A204.1 (cell line): ENCODE results near the gene ADSS2.

Source experiments
- FAIRE-seq: peaks from 2 replicates; lab custom pipeline; 2012; peaks lifted over from hg19 to GRCh38; lab: Jason Lieb, UNC

Gene ADSS2

DNA sequence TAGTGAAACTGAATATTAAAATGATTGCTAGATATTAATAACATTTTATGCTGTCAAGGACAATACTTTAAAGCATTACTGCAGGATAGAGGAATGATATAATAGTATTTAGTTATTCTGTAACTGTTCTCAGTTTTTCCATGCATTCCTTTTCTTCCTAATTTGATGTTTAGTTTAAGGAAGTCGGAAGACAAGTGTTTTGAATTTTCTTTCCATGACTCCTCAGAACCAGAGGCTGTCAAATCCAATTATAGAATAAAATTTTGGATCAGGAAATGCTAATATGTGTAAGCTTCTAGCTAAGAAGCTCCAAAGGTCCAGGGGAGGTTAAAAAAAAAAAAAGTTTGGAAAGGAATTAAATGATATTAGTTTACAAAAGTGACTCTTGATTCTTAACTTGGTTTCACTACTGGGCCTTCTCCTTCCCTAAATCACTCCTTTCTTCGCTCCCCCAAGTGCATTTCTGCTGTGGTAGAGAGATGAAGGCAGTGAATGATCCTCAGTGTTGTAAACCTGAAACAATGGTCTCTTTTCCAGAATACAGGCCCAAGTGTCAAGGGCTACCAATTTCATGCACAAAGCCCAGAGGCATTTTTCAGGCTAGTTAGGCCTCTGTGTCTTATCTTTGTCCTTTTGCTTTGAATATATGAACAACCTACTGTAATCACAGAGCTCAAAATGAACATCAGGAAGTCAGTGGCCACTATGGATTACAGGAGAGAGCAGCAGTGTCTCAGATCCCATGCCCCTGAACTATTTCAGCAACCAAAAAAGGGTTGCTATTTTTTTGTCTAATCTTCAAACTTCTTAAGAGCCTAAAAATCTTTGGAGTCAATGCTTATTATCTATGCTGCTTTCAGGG is 6.2 kb downstream of the ADSS2 start:
- FAIRE-seq = peak; percentile 75

DNA sequence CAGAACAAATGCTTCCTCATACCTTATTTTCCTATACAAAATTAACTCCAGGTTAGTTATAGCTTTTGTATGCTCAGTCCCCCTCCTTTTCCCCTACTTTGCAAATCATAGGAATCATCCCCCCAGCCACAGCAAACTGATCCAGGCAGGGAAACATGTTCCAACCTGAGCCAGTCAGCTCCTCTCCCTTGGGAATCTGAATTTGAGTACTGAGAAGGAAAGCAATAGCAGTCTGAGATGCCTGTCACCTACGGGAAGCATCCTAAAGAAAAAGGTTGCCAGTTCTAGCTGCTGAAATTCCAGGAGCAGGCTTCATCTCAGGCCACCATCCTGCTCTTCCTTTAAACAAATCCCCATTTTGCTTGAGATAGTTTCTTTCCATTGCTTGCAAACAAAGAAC is 6.9 kb downstream of the ADSS2 start:
- no peak for FAIRE-seq

- FAIRE-seq = no peak
Measured at GRCh38 chr1:244442850-244443249, 8.9 kb downstream of the ADSS2 start.

GRCh38 chr1:244439391-244440032 is 12.2 kb downstream of the ADSS2 start:
- no peak for FAIRE-seq

- FAIRE-seq = no peak
Measured at GRCh38 chr1:244437086-244437468, 14.6 kb downstream of the ADSS2 start.

DNA sequence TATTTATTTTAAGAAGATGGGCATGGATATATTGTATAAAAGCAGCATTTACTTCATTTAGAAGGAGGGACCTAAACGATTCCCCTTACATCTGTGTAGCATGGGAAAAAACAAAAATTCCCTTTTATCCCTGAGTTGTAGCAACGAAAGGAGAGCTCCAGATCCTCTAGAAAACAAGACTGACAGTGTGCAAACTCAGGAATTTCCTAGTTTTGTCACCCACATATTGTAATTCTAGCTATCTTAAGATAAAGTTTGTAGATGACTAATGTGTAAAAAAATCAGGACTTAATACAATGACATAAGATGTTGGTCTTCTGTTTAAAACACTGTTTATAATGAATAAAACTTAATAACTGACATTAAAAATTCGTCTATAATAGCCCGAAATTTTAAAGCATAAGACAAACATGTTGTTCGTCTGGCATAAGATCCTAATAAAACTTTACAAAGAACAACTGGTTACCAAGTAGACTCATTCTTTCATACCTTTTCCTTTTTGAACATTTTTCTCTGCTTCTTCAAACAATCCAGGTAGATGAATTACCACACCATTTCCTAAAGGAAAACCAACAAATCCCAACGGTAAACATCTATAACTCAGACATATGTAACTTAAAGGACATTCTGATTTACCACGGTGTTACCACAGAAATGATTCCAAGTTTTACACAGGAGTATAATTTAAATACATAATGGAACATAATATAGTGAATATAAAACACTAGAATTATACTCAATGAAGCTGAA is 15.2 kb downstream of the ADSS2 start:
- peak; percentile 83 for FAIRE-seq

DNA sequence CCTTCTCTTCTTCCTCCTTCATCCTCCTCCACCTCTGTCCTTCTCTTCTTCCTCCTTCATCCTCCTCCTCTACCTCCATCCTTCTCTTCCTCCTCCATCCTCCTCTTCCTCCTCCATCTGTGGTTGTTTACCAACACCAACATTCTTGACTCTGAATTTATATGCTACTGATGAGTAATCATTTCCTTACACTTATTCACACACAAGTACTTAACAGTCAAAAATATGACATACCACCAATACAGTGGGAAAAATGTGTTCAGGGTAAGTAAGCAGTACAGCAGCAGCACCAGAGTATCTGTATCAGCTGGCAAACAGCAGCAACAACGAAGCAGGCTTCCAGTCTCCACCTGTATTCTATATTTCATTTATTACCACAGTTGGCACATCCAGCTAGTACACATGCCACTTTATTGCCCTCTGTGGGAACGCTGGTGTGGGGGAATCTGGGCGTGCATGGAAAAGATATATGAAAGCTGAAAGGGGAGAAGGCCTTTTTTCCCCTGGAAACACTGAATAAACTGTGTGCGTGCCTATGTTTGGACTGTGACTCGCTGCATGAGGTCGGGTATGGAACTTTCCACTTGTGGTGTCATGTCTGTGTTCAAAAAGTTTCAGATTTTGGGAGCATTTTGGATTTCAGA is 16.0 kb downstream of the ADSS2 start:
- FAIRE-seq = no peak

GRCh38 chr1:244431166-244431565 is 20.5 kb downstream of the ADSS2 start:
- FAIRE-seq = peak; percentile 23

DNA sequence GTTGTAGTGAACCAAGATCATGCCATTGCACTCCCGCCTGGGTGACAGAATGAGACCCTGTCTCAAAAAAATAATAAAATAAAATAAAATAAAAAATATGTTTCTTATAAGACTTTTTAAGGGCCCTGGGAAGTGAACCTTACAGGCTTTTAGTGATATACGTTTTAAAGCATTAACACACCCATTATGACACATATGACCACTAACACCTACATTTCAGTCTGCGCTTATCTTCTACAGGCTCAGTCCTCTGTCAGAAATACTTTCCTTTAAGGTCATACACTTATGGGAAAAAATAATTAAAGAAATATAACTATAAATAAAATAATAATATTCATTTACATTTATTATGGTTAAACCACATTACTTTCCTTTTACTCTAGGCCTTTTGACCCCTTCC is 21.9 kb downstream of the ADSS2 start:
- FAIRE-seq = peak; percentile 39

DNA sequence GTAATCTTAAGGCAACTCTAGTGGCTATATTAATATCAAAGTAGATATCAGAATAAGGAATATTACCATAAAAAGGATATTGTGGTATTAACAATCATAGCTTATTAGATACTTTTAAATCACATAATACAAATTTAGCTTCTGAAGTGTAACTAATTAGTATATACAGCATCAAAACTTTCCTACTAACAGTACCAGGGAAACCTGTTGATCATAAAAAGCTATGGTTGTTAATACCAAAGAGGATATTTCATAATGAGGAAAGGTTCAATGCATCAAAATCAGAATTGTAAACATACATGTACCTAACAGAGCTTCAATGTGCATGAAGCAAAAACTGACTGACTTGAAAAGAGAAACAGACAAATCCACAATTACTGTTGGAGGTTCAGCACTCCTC is 24.1 kb downstream of the ADSS2 start:
- no peak for FAIRE-seq

- no peak for FAIRE-seq
Measured at GRCh38 chr1:244424649-244425334, 26.9 kb downstream of the ADSS2 start.

DNA sequence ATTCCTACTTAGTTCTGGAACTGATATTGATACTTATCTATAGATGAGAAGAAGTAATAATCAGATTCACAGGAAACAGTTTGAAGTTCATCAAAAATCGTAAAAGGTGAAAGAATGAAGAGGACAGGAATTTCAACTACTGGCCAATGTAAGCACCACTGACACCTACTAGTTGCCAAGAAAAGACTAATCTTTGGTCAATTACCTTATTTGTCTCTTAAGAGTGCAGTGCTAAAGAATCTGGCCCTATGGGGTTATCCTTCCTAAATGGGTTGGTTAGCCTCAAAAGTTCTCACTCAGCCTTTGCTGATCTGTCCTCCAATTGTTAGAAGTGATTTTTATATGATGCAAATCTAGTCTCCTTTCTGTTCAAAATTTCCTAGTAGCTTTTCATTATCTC is 29.5 kb downstream of the ADSS2 start:
- FAIRE-seq = no peak

- FAIRE-seq = no peak
Measured at GRCh38 chr1:244419024-244419423, 32.7 kb downstream of the ADSS2 start.

- FAIRE-seq = no peak
Measured at GRCh38 chr1:244414543-244414942, 37.2 kb downstream of the ADSS2 start.

GRCh38 chr1:244413736-244414135 is 38.0 kb downstream of the ADSS2 start:
- no peak for FAIRE-seq

DNA sequence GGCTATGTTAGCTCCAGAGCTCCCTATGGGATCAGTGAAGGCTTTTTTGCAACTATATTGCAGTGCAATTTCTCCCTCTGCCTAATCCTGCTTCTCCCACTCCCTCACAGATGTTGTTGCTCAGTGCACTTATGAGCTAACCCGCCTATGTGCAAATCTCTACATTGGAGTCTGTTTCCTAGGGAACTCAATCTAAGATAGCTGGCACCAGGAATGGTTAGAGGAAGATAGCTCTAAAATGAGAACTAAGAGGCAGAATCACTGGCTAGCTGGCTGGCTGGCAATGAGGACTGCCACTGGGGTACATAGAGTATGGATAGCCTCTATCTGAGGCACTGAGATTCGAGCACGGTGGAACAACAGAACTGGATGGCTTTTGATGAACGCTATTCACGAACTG is 39.5 kb downstream of the ADSS2 start:
- no peak for FAIRE-seq

- FAIRE-seq = no peak
Measured at GRCh38 chr1:244409701-244410100, 42.0 kb downstream of the ADSS2 start.

GRCh38 chr1:244406337-244406736 is 45.4 kb downstream of the ADSS2 start:
- no peak for FAIRE-seq

DNA sequence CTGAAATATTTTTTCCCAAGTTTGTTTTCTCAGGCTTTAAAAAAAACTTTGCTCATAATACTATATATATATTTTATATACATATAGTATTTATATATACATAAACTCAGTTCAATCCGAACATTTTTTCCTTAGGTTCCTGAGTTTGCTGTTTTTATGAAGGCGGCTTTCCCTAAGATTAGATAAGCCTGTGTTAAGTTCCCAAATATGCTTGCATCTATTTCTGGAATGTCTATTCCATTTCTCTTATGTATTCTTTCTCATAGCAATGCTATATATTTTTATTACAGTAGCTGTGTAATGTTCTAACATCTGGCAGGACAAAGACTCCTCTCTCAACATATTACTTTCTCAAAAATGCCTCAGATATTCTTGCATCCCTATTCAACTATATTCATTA is 45.9 kb downstream of the ADSS2 start:
- no peak for FAIRE-seq

- no peak for FAIRE-seq
Measured at GRCh38 chr1:244403431-244403830, 48.3 kb downstream of the ADSS2 start.

DNA sequence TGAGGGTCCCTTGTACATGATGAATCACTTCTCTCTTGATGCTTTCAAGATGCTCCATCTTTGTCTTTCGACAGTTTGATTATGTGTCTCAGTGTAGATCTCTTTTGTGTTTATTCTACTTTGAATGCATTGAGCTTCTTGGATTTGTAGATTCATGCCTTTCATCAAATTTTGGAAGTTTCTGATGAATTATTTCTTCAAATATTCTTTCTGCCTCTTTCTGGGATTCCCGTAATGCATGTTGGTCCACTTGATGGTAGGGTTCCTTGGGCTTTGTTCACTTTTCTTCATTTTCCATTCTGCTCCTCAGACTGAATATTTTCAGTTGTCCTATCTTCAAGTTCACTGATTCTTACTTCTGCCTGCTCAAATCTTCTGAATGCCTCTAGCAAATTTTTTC is 50.7 kb downstream of the ADSS2 start:
- FAIRE-seq = no peak

DNA sequence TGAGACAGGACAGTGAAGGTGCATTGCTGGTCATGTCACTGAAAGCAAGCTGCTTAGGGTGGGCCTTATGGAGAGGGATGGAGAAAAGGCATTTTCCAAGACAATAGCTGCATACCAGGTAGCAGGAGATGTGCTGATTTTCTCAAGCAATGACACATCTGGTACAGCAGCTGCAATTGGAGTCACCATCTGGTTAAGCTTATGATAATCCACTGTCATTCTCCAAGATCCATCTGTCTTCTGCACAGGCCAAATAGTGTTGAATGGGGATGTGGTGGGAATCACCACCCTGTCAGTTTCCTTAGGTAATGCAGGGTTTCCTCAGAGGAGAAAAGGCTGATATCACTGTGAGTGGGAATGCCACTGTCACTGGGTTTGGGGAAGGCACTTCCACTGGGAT is 54.6 kb downstream of the ADSS2 start:
- no peak for FAIRE-seq
